Measurements from ENCODE around the gene SLC30A5. TPM values are rescaled to one million over a fixed set of nuclear protein-coding genes. Genes with fewer than 3 reads are reported as not detected.
"Not testable (repeated sequence)": the region's sequence is repeated elsewhere in the genome, so short reads cannot be mapped to it uniquely, and the experiment has no call there.

Gene SLC30A5
- total RNA-seq (2022) = 61.8 and 73.8 TPM in 2 replicates
- Bru-seq, nascent RNA = percentile 84 among the genes with signal in this experiment
- BruChase-seq, experiment 1, labeled RNA remaining after a 6-hour chase = percentile 94 among the genes with signal in this experiment
- BruChase-seq, experiment 2, labeled RNA remaining after a 2-hour chase = percentile 87 among the genes with signal in this experiment
- long read RNA-seq, full-length matches to known transcripts = 130 of 184 reads
- long read RNA-seq, partial matches to known transcripts = 9 of 184 reads
- long read RNA-seq, other reads (novel, unspliced or antisense) = 45 of 184 reads

DNA sequence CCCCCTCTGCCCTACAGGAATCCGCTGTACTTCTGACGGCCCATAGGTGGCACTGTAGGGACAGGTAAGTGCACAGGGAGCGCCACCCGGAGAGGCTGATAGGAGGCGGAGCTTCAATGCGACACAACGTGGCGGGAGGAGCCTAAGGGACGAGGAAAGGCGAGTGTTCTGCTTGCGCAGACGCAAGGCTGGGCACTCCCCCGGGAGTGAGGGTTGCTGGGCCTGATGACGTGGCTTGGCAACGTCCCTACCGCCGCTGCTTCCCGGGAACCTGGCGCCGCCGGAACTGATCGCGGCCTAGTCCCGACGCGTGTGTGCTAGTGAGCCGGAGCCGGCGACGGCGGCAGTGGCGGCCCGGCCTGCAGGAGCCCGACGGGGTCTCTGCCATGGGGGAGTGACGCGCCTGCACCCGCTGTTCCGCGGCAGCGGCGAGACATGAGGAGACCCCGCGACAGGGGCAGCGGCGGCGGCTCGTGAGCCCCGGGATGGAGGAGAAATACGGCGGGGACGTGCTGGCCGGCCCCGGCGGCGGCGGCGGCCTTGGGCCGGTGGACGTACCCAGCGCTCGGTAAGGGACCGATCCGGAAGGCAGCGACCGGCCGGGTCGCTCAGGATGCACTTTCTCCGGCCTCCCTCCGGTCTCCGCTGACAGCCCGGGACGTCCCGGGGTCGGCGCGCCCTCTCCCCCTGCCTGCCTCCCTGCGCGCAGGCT, at the start of gene SLC30A5:
Gene SLC30A5, plus strand, starts transcription at position 244 of the 712 bp plus-strand sequence. Its CDS starts 242 bp downstream, at position 486.
- Mint-ChIP-seq H3K4me3 (ENCODE audit: unreplicated experiment) (peak within 1 kb of the TSS; percentile 86), H3K27me3 (ENCODE audit: insufficient read depth, unreplicated experiment) (no peaks in the 10 kb centered on the region), H3K36me3 (ENCODE audit: insufficient read depth, unreplicated experiment) (peaks cover 26% of the 10 kb centered on the region), H3K9me3 (ENCODE audit: unreplicated experiment) (no peaks in the 10 kb centered on the region), H3K4me1 (ENCODE audit: insufficient read depth, unreplicated experiment) (peaks cover 16% of the 10 kb centered on the region), H3K27ac (ENCODE audit: low read depth, unreplicated experiment) (peak within 1 kb of the TSS; percentile 92)
- intact Hi-C loops (cut with micrococcal nuclease) = loop anchor here (1.0 to 10.0 kb wide), 4 partner anchors 72 to 275 kb away; partner anchors contain the start of genes AK6, CCDC125, CENPH and RAD17
- peak; percentile 89 for TF ChIP-seq CTCF (IDR thresholded peaks at IDR 0.05; ENCODE audit: unreplicated experiment)
- CTCF ChIA-PET = interaction anchor here (0.5 to 3.2 kb wide), 30 partner anchors 9 to 462 kb away, joined by 3 to 13 read pairs (median 5); partner anchors contain the start of genes AK6, CDK7, CENPH and RAD17
- BruUV-seq (replicated peaks) = no TSS peak
- POLR2A ChIA-PET = interaction anchor here (0.6 to 2.5 kb wide), 26 partner anchors 9 to 466 kb away, joined by 3 to 21 read pairs (median 4); partner anchors contain the start of genes AK6, CDK7, CENPH and GTF2H2C
- peak; percentile 99 for DNase-seq (ENCODE audit: unreplicated experiment)

- H3K27me3 Mint-ChIP-seq (ENCODE audit: insufficient read depth, unreplicated experiment); H3K4me1 Mint-ChIP-seq (ENCODE audit: insufficient read depth, unreplicated experiment); DNase-seq (ENCODE audit: unreplicated experiment); H3K36me3 Mint-ChIP-seq (ENCODE audit: insufficient read depth, unreplicated experiment); H3K4me3 Mint-ChIP-seq (ENCODE audit: unreplicated experiment); POLR2A ChIA-PET; H3K9me3 Mint-ChIP-seq (ENCODE audit: unreplicated experiment); BruUV-seq (replicated peaks); H3K27ac Mint-ChIP-seq (ENCODE audit: low read depth, unreplicated experiment): not testable (repeated sequence)
- intact Hi-C loops (cut with micrococcal nuclease) = loop anchor here (10.0 kb wide), 1 partner anchor 290 kb away; the partner anchor contains the start of gene CCDC125
- CTCF ChIA-PET = interaction anchor here (1.1 to 4.0 kb wide), 3 partner anchors 22 to 49 kb away, joined by 3 to 13 read pairs (median 10); partner anchors contain the start of gene SLC30A5
Measured at GRCh38 chr5:69045213-69045612, 48.6 kb upstream of the SLC30A5 start.

DNA sequence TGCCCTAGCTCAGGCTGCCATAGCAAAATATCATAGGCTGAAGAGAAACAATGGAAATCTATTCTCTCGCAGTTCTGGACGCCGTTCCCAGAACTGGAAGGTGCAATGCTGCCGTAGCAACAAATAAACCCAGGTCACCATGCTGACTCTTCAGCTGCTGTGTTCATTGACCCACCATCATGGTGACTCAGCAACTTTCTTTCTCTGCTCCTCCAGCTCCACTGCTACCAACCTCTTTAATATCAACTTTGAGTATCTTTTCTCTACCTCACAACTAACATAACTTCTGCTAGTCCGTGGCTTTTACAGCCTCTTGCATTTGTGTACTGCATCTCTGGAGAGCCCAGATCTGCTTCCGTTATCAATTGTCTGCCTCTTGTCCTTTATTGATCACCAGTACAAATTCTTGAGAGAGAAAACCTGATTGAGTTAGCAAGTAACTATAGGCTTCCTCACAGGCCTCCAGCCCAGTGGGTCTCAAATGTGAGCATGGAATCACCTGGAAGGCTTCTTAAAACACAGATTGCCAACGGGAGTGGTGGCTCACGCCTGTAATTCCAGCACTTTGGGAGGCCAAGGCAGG, 47.3 kb upstream of the SLC30A5 start:
- Mint-ChIP-seq H3K4me1 (ENCODE audit: insufficient read depth, unreplicated experiment) (peaks cover 5% of the 10 kb centered on the region), H3K27me3 (ENCODE audit: insufficient read depth, unreplicated experiment) (no peaks in the 10 kb centered on the region), H3K4me3 (ENCODE audit: unreplicated experiment) (no peak overlapping the region), H3K36me3 (ENCODE audit: insufficient read depth, unreplicated experiment) (no peaks in the 10 kb centered on the region), H3K9me3 (ENCODE audit: unreplicated experiment) (no peaks in the 10 kb centered on the region), H3K27ac (ENCODE audit: low read depth, unreplicated experiment) (no peak overlapping the region)
- ChIA-PET POLR2A (no interaction called here), CTCF (no interaction called here)
- intact Hi-C loops (cut with micrococcal nuclease) = loop anchor here (10.0 kb wide), 1 partner anchor 288 kb away; the partner anchor contains the start of gene CCDC125
- no peak for TF ChIP-seq CTCF (IDR thresholded peaks at IDR 0.05; ENCODE audit: unreplicated experiment)
- no peak for DNase-seq (ENCODE audit: unreplicated experiment)
- BruUV-seq (replicated peaks) = no TSS peak

GRCh38 chr5:69048230-69048629, 45.6 kb upstream of the SLC30A5 start:
- Mint-ChIP-seq H3K4me1 (ENCODE audit: insufficient read depth, unreplicated experiment) (peaks cover 5% of the 10 kb centered on the region), H3K27ac (ENCODE audit: low read depth, unreplicated experiment) (no peak overlapping the region), H3K27me3 (ENCODE audit: insufficient read depth, unreplicated experiment) (no peaks in the 10 kb centered on the region), H3K4me3 (ENCODE audit: unreplicated experiment) (no peak overlapping the region), H3K36me3 (ENCODE audit: insufficient read depth, unreplicated experiment) (no peaks in the 10 kb centered on the region), H3K9me3 (ENCODE audit: unreplicated experiment) (no peaks in the 10 kb centered on the region)
- peak; percentile 24 for TF ChIP-seq CTCF (IDR thresholded peaks at IDR 0.05; ENCODE audit: unreplicated experiment)
- intact Hi-C loops (cut with micrococcal nuclease) = loop anchor here (10.0 kb wide), 1 partner anchor 287 kb away; the partner anchor contains the start of gene CCDC125
- ChIA-PET CTCF (interaction anchor here (0.5 to 0.6 kb wide), 2 partner anchors 19 to 888 kb away, joined by 3 read pairs; no protein-coding TSS in a partner anchor), POLR2A (no interaction called here)
- BruUV-seq (replicated peaks) = no TSS peak
- peak; percentile 16 for DNase-seq (ENCODE audit: unreplicated experiment)
